Astrocyte of the cerebellum (primary cell): ENCODE results near the gene PTGES.

Source experiments
- DNase-seq: peaks from one replicate; pipeline ENCODE4 v3.0.0-alpha.2; 2011; ENCODE audit warnings: low read depth
- H3K4me3 ChIP-seq: 2 replicates; pipeline ENCODE4 v1.5.1; 2011; ENCODE audit warnings: mild to moderate bottlenecking, low read depth, low read length, moderate library complexity
- CTCF ChIP-seq: IDR thresholded peaks from 2 replicates; pipeline ENCODE4 v1.5.1; 2012; ENCODE audit warnings: low read length, low read depth, moderate library complexity, mild to moderate bottlenecking; ENCODE audit errors: missing control alignments
- in situ Hi-C: cut with HindIII; loops from 2 replicates; pipeline ENCODE4 v1.10.0; 2017; ENCODE audit warnings: low sequenced_read_pairs

The PTGES gene

GRCh38 chr9:129718647-129719046 lies 34.2 kb downstream of the PTGES start:
- no peak for TF ChIP-seq CTCF
- H3K4me3 ChIP-seq = no peak overlapping the region
- no peak for DNase-seq
- in situ Hi-C loops = no loop called here

- no peak for TF ChIP-seq CTCF
- no peak overlapping the region for H3K4me3 ChIP-seq
- no peak for DNase-seq
- in situ Hi-C loops = no loop called here
These were observed 34.9 kb downstream of the PTGES start for GRCh38 chr9:129717991-129718390.

GRCh38 chr9:129716091-129716490 lies 36.8 kb downstream of the PTGES start:
- in situ Hi-C loops = no loop called here
- DNase-seq = no peak
- no peak overlapping the region for H3K4me3 ChIP-seq
- no peak for TF ChIP-seq CTCF

GRCh38 chr9:129714511-129715061 lies 38.3 kb downstream of the PTGES start:
- in situ Hi-C loops = no loop called here
- no peak for DNase-seq
- H3K4me3 ChIP-seq = no peak overlapping the region
- TF ChIP-seq CTCF = no peak

- no peak for DNase-seq
- TF ChIP-seq CTCF = no peak
- no peak overlapping the region for H3K4me3 ChIP-seq
- in situ Hi-C loops = no loop called here
These were observed 39.5 kb downstream of the PTGES start for GRCh38 chr9:129713402-129713679.

GRCh38 chr9:129712634-129713401 lies 40.0 kb downstream of the PTGES start:
- DNase-seq = no peak
- TF ChIP-seq CTCF = no peak
- H3K4me3 ChIP-seq = no peak overlapping the region
- in situ Hi-C loops = no loop called here
